A549 (cell line): ENCODE measurements around the gene HMCN1. TPM values are rescaled to one million over a fixed set of nuclear protein-coding genes. Genes with fewer than 3 reads are reported as not detected.

Source experiments
- ATAC-seq, 2 experiments: fragments of 200-7000 bp in 1 of 2; fragments of >200 bp in 1 of 2; cut with Nextera tagmentation in 1 of 2; cut with Tn5 transposase in 1 of 2; 3 replicates each; pipeline versions ENCODE4 v1.8.0 to v1.9.1; 2018 to 2020; ENCODE audit warnings: mild to moderate bottlenecking in 1 of 2, moderate library complexity in 1 of 2
- CTCF ChIA-PET: fragments of 300-600 bp; sonication (Branson Sonifier 250); formaldehyde crosslinking; extraction: SDS; loops from one replicate; lab custom pipeline; 2021; ENCODE audit warnings: antibody characterized with exemption, inconsistent platforms; lab: Yijun Ruan, JAX
- POLR2A ChIA-PET: fragments of 350-600 bp; formaldehyde crosslinking; extraction: SDS; loops from one replicate; lab custom pipeline; 2021; ENCODE audit warnings: antibody characterized with exemption, inconsistent platforms; lab: Yijun Ruan, JAX
- DNase-seq, 2 experiments: peaks; one replicate each; pipeline versions ENCODE4 v3.0.0 to v3.0.0-alpha.2; 2011 to 2016; ENCODE audit warnings: low read depth in 1 of 2, low spot score in 1 of 2
- FAIRE-seq: peaks from 2 replicates; lab custom pipeline; 2011; peaks lifted over from hg19 to GRCh38; lab: Jason Lieb, UNC
- H3K27ac ChIP-seq, 2 experiments: fragments of >200 bp; sonication (Bioruptor Twin); formaldehyde crosslinking; 3 replicates each; pipeline ENCODE4 v1.5.1; 2016 to 2017
- H3K4me1 ChIP-seq: fragments of >200 bp; sonication (Bioruptor Twin); formaldehyde crosslinking; 3 replicates; pipeline ENCODE4 v1.6.1; 2016
- H3K4me2 ChIP-seq: fragments of >200 bp; sonication (Bioruptor Twin); formaldehyde crosslinking; 3 replicates; pipeline ENCODE4 v1.6.1; 2016
- H3K4me3 ChIP-seq: fragments of >200 bp; sonication (Bioruptor Twin); formaldehyde crosslinking; 3 replicates; pipeline ENCODE4 v1.5.1; 2016
- H3K9me3 ChIP-seq: fragments of >200 bp; sonication (Bioruptor Twin); formaldehyde crosslinking; 3 replicates; pipeline ENCODE4 v1.6.1; 2016
- ATOH8 ChIP-seq: fragments of 250-450 bp; sonication (Bioruptor Pico); IDR thresholded peaks from 2 replicates; pipeline ENCODE4 v1.5.0; 2020; ENCODE audit warnings: low read depth, mild to moderate bottlenecking, moderate library complexity
- BHLHE40 ChIP-seq: IDR thresholded peaks from 2 replicates; pipeline ENCODE4 v1.6.1; 2012; ENCODE audit warnings: low read depth, low read length, inconsistent platforms
- CBX2 ChIP-seq: fragments of 200-600 bp; sonication (generic); IDR thresholded peaks from 2 replicates; pipeline ENCODE4 v1.6.1; 2016; ENCODE audit warnings: low read depth, mild to moderate bottlenecking, borderline replicate concordance
- CEBPB ChIP-seq, 2 experiments: fragments of >200 bp in 1 of 2; sonication (Bioruptor Twin) in 1 of 2; formaldehyde crosslinking in 1 of 2; IDR thresholded peaks; 2 replicates each; pipeline ENCODE4 v1.6.1; 2012 to 2016
- CHD4 ChIP-seq: fragments of 200-600 bp; sonication (generic); IDR thresholded peaks from 2 replicates; pipeline ENCODE4 v1.6.1; 2016; ENCODE audit warnings: antibody characterized with exemption, mild to moderate bottlenecking, borderline replicate concordance
- EHF ChIP-seq: fragments of 250-450 bp; sonication (Bioruptor Pico); IDR thresholded peaks from 2 replicates; pipeline ENCODE4 v1.5.0; 2020; ENCODE audit warnings: mild to moderate bottlenecking
- FOSL2 ChIP-seq, 2 experiments: fragments of 450-650 bp in 1 of 2; fragments of >200 bp in 1 of 2; sonication (Bioruptor Twin) in 1 of 2; formaldehyde crosslinking; IDR thresholded peaks; 2 replicates each; pipeline versions ENCODE4 v1.5.0 to v1.6.1; 2016 to 2020; ENCODE audit warnings: mild to moderate bottlenecking in 1 of 2, moderate library complexity in 1 of 2
- FOXS1 ChIP-seq: fragments of 250-450 bp; sonication (Bioruptor Pico); IDR thresholded peaks from 2 replicates; pipeline ENCODE4 v1.5.0; 2020; ENCODE audit warnings: mild to moderate bottlenecking, moderate library complexity
- HEYL ChIP-seq: fragments of 250-450 bp; sonication (Bioruptor Pico); IDR thresholded peaks from 2 replicates; pipeline ENCODE4 v1.8.0; 2021; ENCODE audit warnings: mild to moderate bottlenecking, moderate library complexity
- HOXA7 ChIP-seq: fragments of 250-450 bp; sonication (Bioruptor Pico); IDR thresholded peaks from 2 replicates; pipeline ENCODE4 v1.5.0; 2020; ENCODE audit warnings: mild to moderate bottlenecking, moderate library complexity
- HOXB13 ChIP-seq: fragments of 250-450 bp; sonication (Bioruptor Pico); IDR thresholded peaks from 2 replicates; pipeline ENCODE4 v1.5.0; 2020; ENCODE audit warnings: low read depth, mild to moderate bottlenecking, moderate library complexity
- JUN ChIP-seq, 2 experiments: fragments of >200 bp; sonication (Bioruptor Twin); formaldehyde crosslinking; IDR thresholded peaks; 2 replicates in 1 of 2; 3 replicates in 1 of 2; pipeline ENCODE4 v1.6.1; 2016 to 2017
- JUNB ChIP-seq: fragments of >200 bp; sonication (Bioruptor Twin); formaldehyde crosslinking; IDR thresholded peaks from 2 replicates; pipeline ENCODE4 v1.6.1; 2016
- KDM1A ChIP-seq: fragments of 200-600 bp; sonication (generic); IDR thresholded peaks from 2 replicates; pipeline ENCODE4 v1.6.1; 2016; ENCODE audit warnings: low read depth, mild to moderate bottlenecking
- MYC ChIP-seq: IDR thresholded peaks from 2 replicates; pipeline ENCODE4 v1.6.1; 2012; ENCODE audit warnings: mild to moderate bottlenecking, inconsistent platforms, low read length, improper control_type of control experiment, borderline replicate concordance
- NPAS2 ChIP-seq: fragments of 250-450 bp; sonication (Bioruptor Pico); IDR thresholded peaks from 2 replicates; pipeline ENCODE4 v1.8.0; 2022; ENCODE audit warnings: mild to moderate bottlenecking, moderate library complexity, borderline replicate concordance
- NR3C1 ChIP-seq: fragments of >200 bp; sonication (Bioruptor Twin); formaldehyde crosslinking; IDR thresholded peaks from 3 replicates; pipeline ENCODE4 v1.6.1; 2017
- PHF8 ChIP-seq: fragments of 200-600 bp; sonication (generic); IDR thresholded peaks from 2 replicates; pipeline ENCODE4 v1.6.1; 2016; ENCODE audit warnings: low read depth, mild to moderate bottlenecking, antibody characterized with exemption, moderate library complexity, borderline replicate concordance
- POLR2A ChIP-seq: IDR thresholded peaks from 2 replicates; pipeline ENCODE4 v1.6.1; 2012; ENCODE audit warnings: mild to moderate bottlenecking, low read length
- POLR2AphosphoS2 ChIP-seq: conservative IDR thresholded peaks from 2 replicates; pipeline ENCODE4 v1.6.1; 2012; ENCODE audit warnings: low read length, improper control_type of control experiment, inconsistent platforms
- RAD21 ChIP-seq, 2 experiments: fragments of >200 bp in 1 of 2; sonication (Bioruptor Twin) in 1 of 2; formaldehyde crosslinking in 1 of 2; IDR thresholded peaks in 1 of 2; conservative IDR thresholded peaks in 1 of 2; 2 replicates in 1 of 2; 3 replicates in 1 of 2; pipeline ENCODE4 v1.6.1; 2012 to 2018; ENCODE audit warnings: inconsistent platforms in 1 of 2
- RARB ChIP-seq: fragments of 250-450 bp; sonication (Bioruptor Pico); IDR thresholded peaks from 2 replicates; pipeline ENCODE4 v1.8.0; 2021; ENCODE audit warnings: mild to moderate bottlenecking, moderate library complexity
- RNF2 ChIP-seq: fragments of 200-600 bp; sonication (generic); IDR thresholded peaks from 2 replicates; pipeline ENCODE4 v1.6.1; 2016; ENCODE audit warnings: low read depth, mild to moderate bottlenecking, antibody characterized with exemption, moderate library complexity, borderline replicate concordance
- SREBF2 ChIP-seq: fragments of 450-650 bp; IDR thresholded peaks from 2 replicates; pipeline ENCODE4 v1.6.1; 2014; ENCODE audit warnings: mild to moderate bottlenecking, moderate library complexity
- ZNF302 ChIP-seq: fragments of 250-450 bp; sonication (Bioruptor Pico); IDR thresholded peaks from 2 replicates; pipeline ENCODE4 v1.9.0; 2021; ENCODE audit warnings: inconsistent platforms, mild to moderate bottlenecking, moderate library complexity
- ZSCAN20 ChIP-seq: fragments of 250-450 bp; sonication (Bioruptor Pico); IDR thresholded peaks from 2 replicates; pipeline ENCODE4 v1.8.0; 2022; ENCODE audit warnings: mild to moderate bottlenecking, moderate library complexity
- WGBS: methylation state at CpG from one replicate; pipeline ENCODE4 v1.1.6; 2017; ENCODE audit errors: missing lambda C conversion rate; 5-methylcytosine and 5-hydroxymethylcytosine counted together
- polyA plus RNA-seq, 4 experiments: library from polyadenylated mRNA; depleted of rRNA in 3 of 4; stranded (reverse); fragments of >200 nt; fragmentation: RNase III in 1 of 4; extraction: RNeasy Plus Mini Kit Qiagen cat#74134 plus additional on column Dnase treatment in 1 of 4; gene quantifications; 2 replicates in 3 of 4; 3 replicates in 1 of 4; pipeline ENCODE4 v1.2.3, GENCODE V29; 2011 to 2017
- TF ChIP-seq, protein P1 (sequence below): IDR thresholded peaks from 2 replicates; pipeline ENCODE4 v1.6.1; 2012
- TF ChIP-seq, protein P2 (sequence below): fragments of >200 bp; sonication (Bioruptor Twin); formaldehyde crosslinking; IDR thresholded peaks from 2 replicates; pipeline ENCODE4 v1.6.1; 2016
- TF ChIP-seq, protein P3 (sequence below): fragments of 250-450 bp; sonication (Bioruptor Pico); IDR thresholded peaks from 2 replicates; pipeline ENCODE4 v1.5.0; 2021; ENCODE audit warnings: mild to moderate bottlenecking, moderate library complexity, borderline replicate concordance

The HMCN1 gene
- polyA plus RNA-seq, 2 of the 4 experiments (the other 2 are of a cell fraction), result 0.03 to 0.06 TPM

DNA sequence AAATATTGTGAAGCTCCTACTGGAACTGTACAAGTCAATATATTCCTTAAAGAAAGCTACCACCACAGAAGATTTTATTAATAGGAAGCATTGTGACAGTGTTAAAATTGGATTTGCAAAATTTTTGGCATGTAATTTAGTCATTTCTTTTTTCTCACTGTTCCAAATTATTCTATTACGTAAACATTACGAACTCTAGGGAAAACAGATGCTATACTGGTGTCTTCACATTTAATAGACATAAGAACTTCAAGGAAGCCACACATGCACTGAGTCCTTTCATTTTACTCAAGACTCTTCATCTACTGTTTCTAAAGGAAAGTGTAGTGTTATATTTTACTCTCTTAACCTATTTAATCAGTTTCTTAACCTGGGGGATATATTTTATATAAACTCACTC lies 135.4 kb downstream of the HMCN1 start:
- 73% methylated on average over 2 of the region's 2 CpGs for WGBS
- POLR2A ChIA-PET, result no interaction called here
- ATAC-seq (no peak), FAIRE-seq (no peak), DNase-seq (no peak)
- Histone ChIP-seq H3K4me3 (no peak overlapping the region), H3K27ac (no peak overlapping the region), H3K9me3 (no peaks in the 10 kb centered on the region), H3K4me1 (no peaks in the 10 kb centered on the region), H3K4me2 (no peak overlapping the region)
- CTCF ChIA-PET, result no interaction called here
- TF ChIP-seq CEBPB (IDR thresholded peaks at IDR 0.05) (no peak), RAD21 (conservative IDR thresholded peaks at IDR 0.05 in 1 of 2, IDR thresholded peaks at IDR 0.05 in 1 of 2) (no peak), MYC (no peak), POLR2A (no peak), JUN (IDR thresholded peaks at IDR 0.05) (no peak), ATOH8 (CRISPR knock-in tag) (no peak), ZNF302 (no peak), NR3C1 (no peak), FOSL2 (IDR thresholded peaks at IDR 0.05) (no peak), FOSL2 (CRISPR knock-in tag; IDR thresholded peaks at IDR 0.05) (no peak), CBX2 (no peak), HEYL (CRISPR knock-in tag) (no peak), RARB (CRISPR knock-in tag) (no peak)
- TF ChIP-seq, protein P1, sequence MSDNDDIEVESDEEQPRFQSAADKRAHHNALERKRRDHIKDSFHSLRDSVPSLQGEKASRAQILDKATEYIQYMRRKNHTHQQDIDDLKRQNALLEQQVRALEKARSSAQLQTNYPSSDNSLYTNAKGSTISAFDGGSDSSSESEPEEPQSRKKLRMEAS, result no peak

GRCh38 chr1:185871627-185872150 lies 137.5 kb downstream of the HMCN1 start:
- ChIA-PET POLR2A (no interaction called here), CTCF (no interaction called here)
- ATAC-seq (no peak), DNase-seq (no peak), FAIRE-seq (no peak)
- 73% methylated on average over 2 of the region's 2 CpGs for WGBS
- H3K27ac ChIP-seq, result no peak overlapping the region
- H3K4me1 ChIP-seq, result no peaks in the 10 kb centered on the region
- H3K4me2 ChIP-seq, result no peak overlapping the region
- no peak overlapping the region for H3K4me3 ChIP-seq
- H3K9me3 ChIP-seq, result no peaks in the 10 kb centered on the region
- no peak for TF ChIP-seq CHD4
- no peak for TF ChIP-seq HEYL (CRISPR knock-in tag)
- no peak for TF ChIP-seq HOXB13 (CRISPR knock-in tag)
- TF ChIP-seq FOSL2 (IDR thresholded peaks at IDR 0.05), result no peak
- no peak for TF ChIP-seq FOSL2 (CRISPR knock-in tag; IDR thresholded peaks at IDR 0.05)
- no peak for TF ChIP-seq ZSCAN20 (CRISPR knock-in tag)
- no peak for TF ChIP-seq JUNB
- no peak for TF ChIP-seq RAD21 (conservative IDR thresholded peaks at IDR 0.05 in 1 of 2, IDR thresholded peaks at IDR 0.05 in 1 of 2)

GRCh38 chr1:185874246-185874645 lies 140.1 kb downstream of the HMCN1 start:
- WGBS, result 54% methylated on average over 2 of the region's 2 CpGs
- no peaks in the 10 kb centered on the region for H3K9me3 ChIP-seq
- no peak for TF ChIP-seq FOXS1 (CRISPR knock-in tag)
- ATAC-seq, result no peak
- FAIRE-seq, result no peak
- no peak overlapping the region for H3K4me3 ChIP-seq
- H3K4me1 ChIP-seq, result no peaks in the 10 kb centered on the region
- POLR2A ChIA-PET, result no interaction called here
- no peak overlapping the region for H3K27ac ChIP-seq
- no peak for DNase-seq
- CTCF ChIA-PET, result no interaction called here
- no peak overlapping the region for H3K4me2 ChIP-seq

GRCh38 chr1:185880330-185880729 lies 146.1 kb downstream of the HMCN1 start:
- DNase-seq (no peak), FAIRE-seq (no peak), ATAC-seq (no peak)
- ChIA-PET CTCF (interaction anchor here (0.6 to 1.4 kb wide), 2 partner anchors 12 to 18 kb away, joined by 3 to 4 read pairs; no protein-coding TSS in a partner anchor), POLR2A (no interaction called here)
- Histone ChIP-seq H3K9me3 (no peaks in the 10 kb centered on the region), H3K4me2 (no peak overlapping the region), H3K4me1 (no peaks in the 10 kb centered on the region), H3K4me3 (no peak overlapping the region), H3K27ac (no peak overlapping the region)
- no peak for TF ChIP-seq PHF8
- no peak for TF ChIP-seq EHF (CRISPR knock-in tag)
- TF ChIP-seq RNF2, result no peak
- no peak for TF ChIP-seq NPAS2
- no peak for TF ChIP-seq KDM1A
- TF ChIP-seq HOXA7 (CRISPR knock-in tag), result no peak
- TF ChIP-seq, protein P2, sequence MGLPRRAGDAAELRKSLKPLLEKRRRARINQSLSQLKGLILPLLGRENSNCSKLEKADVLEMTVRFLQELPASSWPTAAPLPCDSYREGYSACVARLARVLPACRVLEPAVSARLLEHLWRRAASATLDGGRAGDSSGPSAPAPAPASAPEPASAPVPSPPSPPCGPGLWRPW, result no peak
- TF ChIP-seq BHLHE40, result no peak
- no peak for TF ChIP-seq RAD21 (conservative IDR thresholded peaks at IDR 0.05 in 1 of 2, IDR thresholded peaks at IDR 0.05 in 1 of 2)
- TF ChIP-seq, protein P3, sequence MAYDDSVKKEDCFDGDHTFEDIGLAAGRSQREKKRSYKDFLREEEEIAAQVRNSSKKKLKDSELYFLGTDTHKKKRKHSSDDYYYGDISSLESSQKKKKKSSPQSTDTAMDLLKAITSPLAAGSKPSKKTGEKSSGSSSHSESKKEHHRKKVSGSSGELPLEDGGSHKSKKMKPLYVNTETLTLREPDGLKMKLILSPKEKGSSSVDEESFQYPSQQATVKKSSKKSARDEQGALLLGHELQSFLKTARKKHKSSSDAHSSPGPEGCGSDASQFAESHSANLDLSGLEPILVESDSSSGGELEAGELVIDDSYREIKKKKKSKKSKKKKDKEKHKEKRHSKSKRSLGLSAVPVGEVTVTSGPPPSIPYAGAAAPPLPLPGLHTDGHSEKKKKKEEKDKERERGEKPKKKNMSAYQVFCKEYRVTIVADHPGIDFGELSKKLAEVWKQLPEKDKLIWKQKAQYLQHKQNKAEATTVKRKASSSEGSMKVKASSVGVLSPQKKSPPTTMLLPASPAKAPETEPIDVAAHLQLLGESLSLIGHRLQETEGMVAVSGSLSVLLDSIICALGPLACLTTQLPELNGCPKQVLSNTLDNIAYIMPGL (CRISPR knock-in tag), result no peak
- no peak for TF ChIP-seq ZNF302
- no peak for TF ChIP-seq SREBF2
- TF ChIP-seq FOSL2 (IDR thresholded peaks at IDR 0.05), result no peak
- no peak for TF ChIP-seq FOSL2 (CRISPR knock-in tag; IDR thresholded peaks at IDR 0.05)
- no peak for TF ChIP-seq POLR2AphosphoS2
- no peak for TF ChIP-seq CEBPB (IDR thresholded peaks at IDR 0.05)
